Measurements from ENCODE around the gene PACS1.

DNA sequence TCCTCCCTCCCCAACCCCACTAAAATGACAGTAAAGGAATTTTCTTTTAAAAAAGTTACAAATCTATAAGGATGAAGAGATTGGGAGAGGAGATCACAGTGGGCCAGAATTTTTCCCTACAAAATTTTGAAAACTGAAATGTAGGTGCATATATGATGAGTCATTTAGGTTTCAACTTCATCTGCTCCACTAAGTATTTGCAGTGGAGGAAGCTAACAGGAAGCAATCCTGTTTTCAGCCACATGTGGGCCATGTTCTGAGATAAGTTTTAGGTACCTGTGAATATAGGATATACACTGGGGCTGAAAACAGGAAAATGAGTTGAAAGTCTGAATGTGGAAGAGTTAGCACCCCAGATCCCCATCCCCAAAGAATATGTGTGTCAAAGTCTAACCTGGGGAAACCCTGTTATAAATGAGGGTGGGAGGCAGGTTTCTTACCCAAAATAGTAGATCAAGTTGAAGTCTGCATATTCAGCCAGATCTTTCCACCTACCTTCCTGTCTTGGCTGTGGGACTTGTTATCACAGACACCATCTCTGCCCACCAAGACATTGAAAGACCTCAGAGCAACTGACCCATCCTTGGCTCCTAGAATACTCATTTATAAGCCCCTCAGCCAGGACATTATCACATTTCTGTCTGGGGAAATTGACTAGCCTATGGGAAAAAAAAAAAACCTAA, 87.3 kb downstream of the PACS1 start:
- TF ChIP-seq, protein P1, sequence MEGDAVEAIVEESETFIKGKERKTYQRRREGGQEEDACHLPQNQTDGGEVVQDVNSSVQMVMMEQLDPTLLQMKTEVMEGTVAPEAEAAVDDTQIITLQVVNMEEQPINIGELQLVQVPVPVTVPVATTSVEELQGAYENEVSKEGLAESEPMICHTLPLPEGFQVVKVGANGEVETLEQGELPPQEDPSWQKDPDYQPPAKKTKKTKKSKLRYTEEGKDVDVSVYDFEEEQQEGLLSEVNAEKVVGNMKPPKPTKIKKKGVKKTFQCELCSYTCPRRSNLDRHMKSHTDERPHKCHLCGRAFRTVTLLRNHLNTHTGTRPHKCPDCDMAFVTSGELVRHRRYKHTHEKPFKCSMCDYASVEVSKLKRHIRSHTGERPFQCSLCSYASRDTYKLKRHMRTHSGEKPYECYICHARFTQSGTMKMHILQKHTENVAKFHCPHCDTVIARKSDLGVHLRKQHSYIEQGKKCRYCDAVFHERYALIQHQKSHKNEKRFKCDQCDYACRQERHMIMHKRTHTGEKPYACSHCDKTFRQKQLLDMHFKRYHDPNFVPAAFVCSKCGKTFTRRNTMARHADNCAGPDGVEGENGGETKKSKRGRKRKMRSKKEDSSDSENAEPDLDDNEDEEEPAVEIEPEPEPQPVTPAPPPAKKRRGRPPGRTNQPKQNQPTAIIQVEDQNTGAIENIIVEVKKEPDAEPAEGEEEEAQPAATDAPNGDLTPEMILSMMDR (conservative IDR thresholded peaks at IDR 0.05; ENCODE audit: low read length), result peak; percentile 22
- no peak for TF ChIP-seq EZH2phosphoT487 (IDR thresholded peaks at IDR 0.05; ENCODE audit: borderline replicate concordance)
